IMR-90 (cell line): ENCODE measurements around the gene SPAG16.

Experiments
- POLR2A ChIP-seq: IDR thresholded peaks from 2 replicates; pipeline ENCODE4 v1.6.1; 2012; ENCODE audit warnings: mild to moderate bottlenecking, low read depth, low read length
- RAD21 ChIP-seq: IDR thresholded peaks from 2 replicates; pipeline ENCODE4 v1.6.1; 2012; ENCODE audit warnings: low read length, improper control_type of control experiment
- SMC3 ChIP-seq: fragments of 150-350 bp; IDR thresholded peaks from 2 replicates; pipeline ENCODE4 v1.6.1; 2016; ENCODE audit warnings: low read depth, mild to moderate bottlenecking, antibody characterized with exemption, low read length, moderate library complexity
- TF ChIP-seq, protein P1 (sequence below): conservative IDR thresholded peaks from 2 replicates; pipeline ENCODE4 v1.5.1; 2012; ENCODE audit warnings: mild to moderate bottlenecking, low read depth, low read length, improper control_type of control experiment
- TF ChIP-seq, protein P2 (sequence below): fragments of 150-350 bp; IDR thresholded peaks from 2 replicates; pipeline ENCODE4 v1.6.1; 2017; ENCODE audit warnings: mild to moderate bottlenecking, antibody characterized with exemption, low read length, low read depth

DNA sequence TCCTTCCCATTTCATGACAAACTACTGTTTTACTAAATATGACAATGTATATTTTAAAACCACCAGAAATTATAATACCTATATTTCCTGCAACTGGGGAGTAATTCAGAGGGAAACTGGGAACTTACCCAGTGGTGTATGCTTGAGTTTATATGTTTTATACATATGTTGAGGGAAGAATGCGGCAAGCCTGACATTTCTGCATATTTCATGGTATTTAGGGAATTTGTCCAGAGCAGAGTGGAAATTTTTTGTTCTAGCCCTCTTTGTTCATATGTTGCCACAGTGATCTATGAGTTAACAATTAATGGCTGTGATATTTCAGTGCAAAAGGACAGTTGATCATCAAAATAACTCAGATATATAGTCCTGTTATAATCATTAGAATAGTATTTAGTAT lies 895.8 kb downstream of the SPAG16 start:
- TF ChIP-seq, protein P1, sequence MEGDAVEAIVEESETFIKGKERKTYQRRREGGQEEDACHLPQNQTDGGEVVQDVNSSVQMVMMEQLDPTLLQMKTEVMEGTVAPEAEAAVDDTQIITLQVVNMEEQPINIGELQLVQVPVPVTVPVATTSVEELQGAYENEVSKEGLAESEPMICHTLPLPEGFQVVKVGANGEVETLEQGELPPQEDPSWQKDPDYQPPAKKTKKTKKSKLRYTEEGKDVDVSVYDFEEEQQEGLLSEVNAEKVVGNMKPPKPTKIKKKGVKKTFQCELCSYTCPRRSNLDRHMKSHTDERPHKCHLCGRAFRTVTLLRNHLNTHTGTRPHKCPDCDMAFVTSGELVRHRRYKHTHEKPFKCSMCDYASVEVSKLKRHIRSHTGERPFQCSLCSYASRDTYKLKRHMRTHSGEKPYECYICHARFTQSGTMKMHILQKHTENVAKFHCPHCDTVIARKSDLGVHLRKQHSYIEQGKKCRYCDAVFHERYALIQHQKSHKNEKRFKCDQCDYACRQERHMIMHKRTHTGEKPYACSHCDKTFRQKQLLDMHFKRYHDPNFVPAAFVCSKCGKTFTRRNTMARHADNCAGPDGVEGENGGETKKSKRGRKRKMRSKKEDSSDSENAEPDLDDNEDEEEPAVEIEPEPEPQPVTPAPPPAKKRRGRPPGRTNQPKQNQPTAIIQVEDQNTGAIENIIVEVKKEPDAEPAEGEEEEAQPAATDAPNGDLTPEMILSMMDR = no peak
- TF ChIP-seq RAD21 (no peak), POLR2A (no peak), SMC3 (no peak)
- TF ChIP-seq, protein P2, sequence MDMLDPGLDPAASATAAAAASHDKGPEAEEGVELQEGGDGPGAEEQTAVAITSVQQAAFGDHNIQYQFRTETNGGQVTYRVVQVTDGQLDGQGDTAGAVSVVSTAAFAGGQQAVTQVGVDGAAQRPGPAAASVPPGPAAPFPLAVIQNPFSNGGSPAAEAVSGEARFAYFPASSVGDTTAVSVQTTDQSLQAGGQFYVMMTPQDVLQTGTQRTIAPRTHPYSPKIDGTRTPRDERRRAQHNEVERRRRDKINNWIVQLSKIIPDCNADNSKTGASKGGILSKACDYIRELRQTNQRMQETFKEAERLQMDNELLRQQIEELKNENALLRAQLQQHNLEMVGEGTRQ = no peak
